HEK293T (cell line): ENCODE data around the gene SHCBP1.

ENCODE experiments used
- CTCF ChIA-PET: fragments of 350-600 bp; formaldehyde crosslinking; extraction: SDS; loops from one replicate; lab custom pipeline; 2021; ENCODE audit warnings: antibody characterized with exemption, inconsistent platforms; lab: Yijun Ruan, JAX
- POLR2A ChIA-PET: fragments of 350-600 bp; formaldehyde crosslinking; extraction: SDS; loops from one replicate; lab custom pipeline; 2020; ENCODE audit warnings: antibody characterized with exemption, inconsistent platforms; lab: Yijun Ruan, JAX
- DNase-seq: peaks from one replicate; pipeline ENCODE4 v3.0.0; 2012; ENCODE audit warnings: mixed read lengths; ENCODE audit errors: extremely low spot score
- ARNT ChIP-seq: fragments of 450-650 bp; IDR thresholded peaks from 2 replicates; pipeline ENCODE4 v1.6.1; 2017; ENCODE audit warnings: mild to moderate bottlenecking
- BHLHE40 ChIP-seq: fragments of 450-650 bp; IDR thresholded peaks from 2 replicates; pipeline ENCODE4 v1.6.1; 2016; ENCODE audit warnings: mild to moderate bottlenecking, moderate library complexity, borderline replicate concordance
- CTBP1 ChIP-seq: fragments of 450-650 bp; IDR thresholded peaks from 2 replicates; pipeline ENCODE4 v1.6.1; 2016; ENCODE audit warnings: borderline replicate concordance
- ELF4 ChIP-seq: fragments of 450-650 bp; IDR thresholded peaks from 2 replicates; pipeline ENCODE4 v1.6.1; 2017; ENCODE audit warnings: antibody characterized with exemption
- FOXA1 ChIP-seq: fragments of 450-650 bp; IDR thresholded peaks from 2 replicates; pipeline ENCODE4 v1.6.1; 2016; ENCODE audit warnings: mild to moderate bottlenecking
- FOXK2 ChIP-seq: fragments of 450-650 bp; IDR thresholded peaks from 2 replicates; pipeline ENCODE4 v1.6.1; 2016; ENCODE audit warnings: mild to moderate bottlenecking
- FOXM1 ChIP-seq: fragments of 450-650 bp; IDR thresholded peaks from 2 replicates; pipeline ENCODE4 v1.6.1; 2017; ENCODE audit warnings: mild to moderate bottlenecking, borderline replicate concordance
- HDGF ChIP-seq: fragments of 450-650 bp; IDR thresholded peaks from 2 replicates; pipeline ENCODE4 v1.6.1; 2017; ENCODE audit warnings: antibody characterized with exemption, borderline replicate concordance
- L3MBTL2 ChIP-seq: fragments of 450-650 bp; conservative IDR thresholded peaks from 2 replicates; pipeline ENCODE4 v1.6.1; 2016; ENCODE audit warnings: mild to moderate bottlenecking
- LEF1 ChIP-seq: fragments of 450-650 bp; IDR thresholded peaks from 2 replicates; pipeline ENCODE4 v1.6.1; 2017; ENCODE audit warnings: mild to moderate bottlenecking, borderline replicate concordance
- NFRKB ChIP-seq: fragments of 450-650 bp; IDR thresholded peaks from 2 replicates; pipeline ENCODE4 v1.6.1; 2016; ENCODE audit warnings: mild to moderate bottlenecking, moderate library complexity
- SP1 ChIP-seq: fragments of 450-650 bp; IDR thresholded peaks from 2 replicates; pipeline ENCODE4 v1.6.1; 2017
- SUZ12 ChIP-seq: fragments of 450-650 bp; IDR thresholded peaks from 2 replicates; pipeline ENCODE4 v1.6.1; 2016; ENCODE audit warnings: mild to moderate bottlenecking
- TARDBP ChIP-seq: fragments of 450-650 bp; IDR thresholded peaks from 2 replicates; pipeline ENCODE4 v1.6.1; 2016
- ZNF384 ChIP-seq: fragments of 450-650 bp; IDR thresholded peaks from 2 replicates; pipeline ENCODE4 v1.6.1; 2016
- TF ChIP-seq, protein P1 (sequence below): fragments of 450-650 bp; IDR thresholded peaks from 2 replicates; pipeline ENCODE4 v1.6.1; 2016

Gene SHCBP1

DNA sequence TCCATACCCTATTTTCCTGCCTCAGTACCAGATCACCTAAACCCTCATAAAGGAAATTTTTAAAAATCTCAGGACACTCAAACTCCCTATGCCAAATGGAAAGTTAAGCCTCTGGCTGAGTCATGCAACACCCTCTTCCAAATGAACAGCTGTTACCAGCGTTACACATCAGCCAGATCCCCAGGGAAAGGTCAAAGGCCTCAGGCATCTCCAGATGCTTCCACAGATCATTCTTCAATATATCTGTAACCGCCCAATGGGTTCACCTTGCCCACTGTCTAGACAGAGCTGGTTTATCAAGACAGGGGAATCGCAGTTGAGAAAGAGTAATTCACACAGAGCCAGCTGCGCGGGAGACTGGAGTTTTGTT, 29.1 kb upstream of the SHCBP1 start:
- TF ChIP-seq NFRKB: no peak
- TF ChIP-seq SP1: no peak
- no peak for TF ChIP-seq TARDBP
- no peak for TF ChIP-seq ARNT
- TF ChIP-seq LEF1: no peak
- no peak for TF ChIP-seq ZNF384
- TF ChIP-seq HDGF: no peak
- no peak for TF ChIP-seq SUZ12
- no peak for TF ChIP-seq FOXM1
- TF ChIP-seq CTBP1: no peak
- TF ChIP-seq FOXK2: no peak
- TF ChIP-seq, protein P1, sequence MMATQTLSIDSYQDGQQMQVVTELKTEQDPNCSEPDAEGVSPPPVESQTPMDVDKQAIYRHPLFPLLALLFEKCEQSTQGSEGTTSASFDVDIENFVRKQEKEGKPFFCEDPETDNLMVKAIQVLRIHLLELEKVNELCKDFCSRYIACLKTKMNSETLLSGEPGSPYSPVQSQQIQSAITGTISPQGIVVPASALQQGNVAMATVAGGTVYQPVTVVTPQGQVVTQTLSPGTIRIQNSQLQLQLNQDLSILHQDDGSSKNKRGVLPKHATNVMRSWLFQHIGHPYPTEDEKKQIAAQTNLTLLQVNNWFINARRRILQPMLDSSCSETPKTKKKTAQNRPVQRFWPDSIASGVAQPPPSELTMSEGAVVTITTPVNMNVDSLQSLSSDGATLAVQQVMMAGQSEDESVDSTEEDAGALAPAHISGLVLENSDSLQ: no peak
- no peak for TF ChIP-seq ELF4
- no peak for TF ChIP-seq FOXA1
- TF ChIP-seq BHLHE40: no peak
- no peak for TF ChIP-seq L3MBTL2
- DNase-seq: no peak
- ChIA-PET POLR2A (no interaction called here), CTCF (no interaction called here)

DNA sequence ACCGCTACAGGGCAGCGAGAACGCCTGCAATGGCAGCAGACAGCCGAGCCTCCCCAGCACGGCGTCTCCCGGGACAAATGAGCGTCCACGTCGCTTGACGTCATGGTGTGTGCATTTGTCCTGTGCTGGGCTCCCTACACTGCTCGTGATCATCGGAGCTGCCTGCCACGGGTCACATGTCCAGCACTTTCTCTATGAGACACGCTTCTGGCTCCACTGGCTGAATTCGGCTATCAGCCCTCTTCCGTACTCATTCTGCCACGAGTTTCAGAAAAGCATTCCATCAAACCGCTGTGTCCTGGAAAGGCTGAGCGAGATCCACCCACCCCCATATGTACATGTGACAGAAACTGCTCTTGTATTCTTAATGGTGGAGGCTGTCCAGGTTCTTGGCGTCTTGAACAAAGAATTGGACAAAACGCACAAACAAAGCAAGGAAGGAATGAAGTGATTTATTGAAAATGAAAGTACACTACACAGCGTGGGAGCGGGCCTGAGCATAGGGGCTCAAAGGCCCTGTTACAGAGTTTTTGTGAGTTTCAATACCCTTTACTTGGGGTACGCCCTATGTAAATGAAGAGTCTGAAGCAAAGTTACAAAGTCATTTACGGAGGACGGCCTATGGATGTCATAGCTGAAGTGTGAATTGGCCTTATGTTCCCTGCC, 28.5 kb upstream of the SHCBP1 start:
- TF ChIP-seq ZNF384: no peak
- no peak for TF ChIP-seq SUZ12
- no peak for TF ChIP-seq FOXA1
- TF ChIP-seq NFRKB: no peak
- TF ChIP-seq LEF1: no peak
- TF ChIP-seq CTBP1: no peak
- no peak for TF ChIP-seq HDGF
- no peak for TF ChIP-seq ELF4
- TF ChIP-seq BHLHE40: no peak
- no peak for TF ChIP-seq FOXM1
- no peak for TF ChIP-seq FOXK2
- TF ChIP-seq SP1: no peak
- ChIA-PET CTCF (no interaction called here), POLR2A (no interaction called here)
- DNase-seq: no peak

DNA sequence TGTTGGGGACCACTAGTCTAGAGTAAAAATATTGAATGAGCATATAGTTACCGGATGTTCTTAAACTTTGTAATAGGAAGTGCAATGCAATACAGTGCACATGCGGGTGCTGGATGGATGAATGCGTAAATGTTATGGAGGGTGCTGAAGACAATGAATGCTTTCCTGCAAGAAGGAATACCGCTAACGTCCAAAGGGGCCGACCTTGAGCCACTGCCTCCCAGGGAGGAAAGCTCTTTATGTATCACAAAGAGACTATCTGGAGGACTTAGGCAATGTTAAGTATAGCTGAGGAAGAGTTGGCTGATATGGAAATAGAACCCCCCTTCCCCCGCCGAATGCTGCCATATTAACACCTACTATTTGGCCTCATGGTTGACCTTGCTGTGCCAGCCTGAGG, 27.5 kb upstream of the SHCBP1 start:
- no peak for DNase-seq
- CTCF ChIA-PET: no interaction called here

DNA sequence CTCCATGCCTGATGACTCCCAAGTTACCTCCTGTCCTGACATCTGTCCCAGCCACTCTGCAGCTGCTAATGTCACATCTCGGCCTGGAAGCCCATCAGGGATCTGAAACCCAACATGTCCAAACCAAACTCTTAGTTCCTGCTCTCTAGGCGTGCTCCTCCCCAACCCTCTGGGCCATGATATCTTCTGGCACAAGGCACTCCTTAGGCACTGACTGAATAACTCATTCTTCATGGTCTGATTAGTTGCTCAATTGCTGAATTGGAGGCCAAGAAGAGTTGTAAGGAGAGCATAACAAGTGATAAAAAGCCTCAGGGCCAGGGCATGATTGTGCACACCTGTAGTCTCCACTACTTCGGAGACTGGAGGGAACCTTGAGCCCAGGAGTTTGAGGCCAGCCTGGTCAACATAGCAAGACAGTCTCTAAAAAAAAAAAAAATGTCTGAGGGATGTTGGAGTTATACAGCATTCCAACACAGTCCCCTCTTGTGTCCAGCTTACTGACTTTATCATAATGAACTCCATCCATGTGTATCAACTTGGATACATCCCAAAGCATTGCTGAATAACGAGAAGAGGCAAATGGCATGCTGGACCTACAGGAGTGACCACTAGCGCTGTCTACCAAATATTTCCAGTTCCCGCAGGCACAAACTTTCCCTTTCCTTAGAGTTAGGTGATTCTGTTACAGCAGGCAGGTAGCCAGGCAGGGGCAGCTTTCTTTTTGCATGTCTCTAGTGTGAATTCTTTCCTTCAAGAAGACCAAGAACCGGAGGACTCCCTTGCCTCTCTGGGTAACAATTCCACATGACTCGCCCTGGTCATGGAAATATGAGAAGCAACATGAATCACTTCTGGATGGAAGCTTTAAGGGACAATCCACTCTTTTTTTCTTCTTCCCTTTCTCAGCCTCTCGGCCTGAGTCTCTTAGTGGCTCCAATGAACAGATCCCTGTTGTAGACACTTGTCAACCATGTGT, 18.1 kb upstream of the SHCBP1 start:
- ChIA-PET CTCF (interaction anchor here (1.2 kb wide), 1 partner anchor 10 kb away, joined by 4 read pairs; no protein-coding TSS in a partner anchor), POLR2A (no interaction called here)
- no peak for DNase-seq
- no peak for TF ChIP-seq FOXA1
- no peak for TF ChIP-seq CTBP1
- no peak for TF ChIP-seq TARDBP

More for the DNA sequence above, 27.5 kb upstream of the SHCBP1 start:
- TF ChIP-seq ZNF384: no peak
- TF ChIP-seq LEF1: no peak
- TF ChIP-seq, protein P1: no peak
- no peak for TF ChIP-seq ARNT
- POLR2A ChIA-PET: no interaction called here

DNA sequence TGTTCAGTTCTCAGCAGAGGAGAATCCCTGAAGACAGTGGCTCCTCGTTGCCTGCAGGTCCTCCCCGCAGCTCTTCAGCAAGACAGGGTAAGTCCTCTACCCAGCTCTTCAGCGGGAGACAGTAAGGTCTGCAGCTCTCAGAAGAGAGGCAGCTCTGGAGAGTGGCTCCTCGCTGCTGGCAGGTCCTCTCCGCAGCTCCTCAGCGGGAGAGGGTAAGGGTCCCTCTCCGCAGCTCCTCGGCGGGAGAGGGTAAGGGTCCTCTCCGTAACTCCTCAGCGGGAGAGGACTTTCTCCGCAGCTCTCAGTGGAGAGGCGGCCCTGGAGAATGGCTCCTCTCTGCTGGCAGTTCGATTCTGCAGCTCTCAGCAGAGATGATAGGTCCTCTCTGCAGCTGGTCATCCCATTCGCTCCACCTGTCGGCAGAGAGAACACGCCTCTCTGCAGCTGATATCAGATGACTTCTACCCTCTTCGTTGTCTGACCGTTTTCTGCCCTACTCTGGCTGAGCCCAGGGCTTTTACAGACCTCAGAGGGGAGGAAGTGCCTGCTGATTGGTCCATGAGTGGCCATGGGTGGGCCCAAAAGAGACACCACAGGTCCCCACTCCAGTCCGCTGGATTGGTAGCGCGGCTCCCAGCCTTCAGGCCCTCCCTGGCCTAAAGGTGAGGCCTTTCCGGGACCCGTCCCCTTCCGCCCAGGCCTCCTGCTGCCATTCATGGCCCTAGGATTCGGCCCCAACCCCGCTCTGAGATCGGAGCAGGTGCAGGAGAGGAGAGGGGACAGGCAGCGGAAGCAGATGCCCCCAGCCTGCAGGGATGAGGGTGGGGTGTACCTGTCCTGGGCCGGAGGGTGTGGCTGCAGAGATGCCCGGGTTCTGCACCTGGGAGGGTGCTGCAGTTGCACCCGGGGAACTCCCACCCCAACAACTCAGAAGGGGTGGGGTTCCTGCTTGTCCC, 11.9 kb upstream of the SHCBP1 start:
- ChIA-PET POLR2A (no interaction called here), CTCF (no interaction called here)
- DNase-seq: no peak
- TF ChIP-seq SUZ12 (no peak), LEF1 (no peak), L3MBTL2 (no peak), TARDBP (no peak), ELF4 (no peak), CTBP1 (no peak), HDGF (no peak), ARNT (no peak), BHLHE40 (no peak), ZNF384 (no peak), SP1 (no peak), FOXK2 (no peak), FOXM1 (no peak), NFRKB (no peak), FOXA1 (no peak)
- TF ChIP-seq, protein P1: no peak
